Measurements from ENCODE around the gene PHF20. TPM values are rescaled to one million over a fixed set of nuclear protein-coding genes. Genes with fewer than 3 reads are reported as not detected.
"Not testable (repeated sequence)": the region's sequence is repeated elsewhere in the genome, so short reads cannot be mapped to it uniquely, and the experiment has no call there.

The PHF20 gene
- total RNA-seq, 1 donor from 2014 or later: 44.6 TPM

DNA sequence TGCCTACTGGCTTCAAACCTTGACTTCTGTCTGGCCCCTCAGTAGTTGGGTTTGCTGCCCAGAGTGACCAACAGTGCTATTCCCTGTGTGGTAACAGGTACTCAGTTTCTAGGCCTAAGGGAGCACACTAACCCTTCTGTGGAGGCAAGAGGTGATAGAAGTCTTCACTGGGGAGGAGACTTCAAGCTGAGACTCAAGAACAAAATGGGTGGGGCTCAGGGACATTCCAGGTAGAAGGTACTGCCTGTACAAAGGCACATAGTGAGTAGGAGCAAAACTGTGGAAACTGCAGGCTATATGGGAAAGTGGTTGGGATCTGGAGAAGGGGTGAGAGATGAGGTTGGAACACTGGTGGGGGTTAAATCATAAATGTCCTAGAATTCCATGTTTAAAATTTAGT is 184.8 kb downstream of the PHF20 start:
- TF ChIP-seq CTCF (IDR thresholded peaks at IDR 0.05): no peak
- Mint-ChIP-seq H3K36me3 (ENCODE audit: low read depth) (peaks cover 2% of the 10 kb centered on the region), H3K4me1 (ENCODE audit: low read depth) (peaks cover 16% of the 10 kb centered on the region), H3K4me3 (ENCODE audit: unreplicated experiment) (no peak overlapping the region), H3K27me3 (ENCODE audit: low read depth) (no peaks in the 10 kb centered on the region), H3K27ac (ENCODE audit: unreplicated experiment) (no peak overlapping the region), H3K9me3 (ENCODE audit: low read depth) (peaks cover 2% of the 10 kb centered on the region)
- DNase-seq (ENCODE audit: low spot score): no peak

DNA sequence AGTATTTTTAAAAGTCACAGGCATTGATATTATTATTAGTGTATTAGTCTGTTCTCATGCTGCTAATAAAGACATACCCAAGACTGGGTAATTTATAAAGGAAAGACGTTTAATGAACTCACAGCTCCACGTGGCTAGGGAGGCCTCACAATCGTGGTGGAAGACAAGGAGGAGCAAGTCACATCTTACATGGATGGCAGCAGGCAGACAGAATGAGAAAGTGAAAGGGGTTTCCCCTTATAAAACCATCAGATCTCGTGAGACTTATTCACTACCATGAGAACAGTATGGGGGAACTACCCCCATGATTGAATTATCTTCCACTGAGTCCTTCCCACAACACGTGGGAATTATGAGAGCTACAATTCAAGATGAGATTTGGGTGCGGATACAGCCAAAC is 187.5 kb downstream of the PHF20 start:
- not testable (repeated sequence) for H3K36me3 Mint-ChIP-seq (ENCODE audit: low read depth); DNase-seq (ENCODE audit: low spot score); H3K27ac Mint-ChIP-seq (ENCODE audit: unreplicated experiment); H3K4me3 Mint-ChIP-seq (ENCODE audit: unreplicated experiment); H3K9me3 Mint-ChIP-seq (ENCODE audit: low read depth); H3K4me1 Mint-ChIP-seq (ENCODE audit: low read depth); H3K27me3 Mint-ChIP-seq (ENCODE audit: low read depth)

DNA sequence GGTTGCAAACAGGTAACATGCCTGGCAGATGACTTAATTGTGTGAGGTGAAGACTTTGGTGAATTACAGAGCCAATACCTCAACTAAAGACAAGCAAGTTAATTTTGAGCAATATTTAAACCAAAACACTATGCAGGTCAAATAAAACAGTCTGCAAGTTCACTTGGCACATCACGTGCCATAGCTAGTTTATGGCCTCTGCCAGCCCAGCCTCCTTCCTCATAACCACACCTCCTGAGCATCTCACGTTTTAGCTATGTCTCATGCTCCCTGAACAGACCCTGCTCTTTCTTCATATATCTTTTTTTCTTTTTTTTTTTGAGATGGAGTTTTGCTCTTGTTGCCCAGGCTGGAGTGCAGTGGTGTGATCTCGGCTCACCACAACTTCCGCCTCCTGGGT is 192.1 kb downstream of the PHF20 start:
- no peak for TF ChIP-seq CTCF (IDR thresholded peaks at IDR 0.05)
- Mint-ChIP-seq H3K27ac (ENCODE audit: unreplicated experiment) (no peak overlapping the region), H3K4me1 (ENCODE audit: low read depth) (no peaks in the 10 kb centered on the region), H3K36me3 (ENCODE audit: low read depth) (peaks cover 2% of the 10 kb centered on the region), H3K27me3 (ENCODE audit: low read depth) (no peaks in the 10 kb centered on the region), H3K9me3 (ENCODE audit: low read depth) (peaks cover 2% of the 10 kb centered on the region), H3K4me3 (ENCODE audit: unreplicated experiment) (no peak overlapping the region)
- DNase-seq (ENCODE audit: low spot score): no peak

DNA sequence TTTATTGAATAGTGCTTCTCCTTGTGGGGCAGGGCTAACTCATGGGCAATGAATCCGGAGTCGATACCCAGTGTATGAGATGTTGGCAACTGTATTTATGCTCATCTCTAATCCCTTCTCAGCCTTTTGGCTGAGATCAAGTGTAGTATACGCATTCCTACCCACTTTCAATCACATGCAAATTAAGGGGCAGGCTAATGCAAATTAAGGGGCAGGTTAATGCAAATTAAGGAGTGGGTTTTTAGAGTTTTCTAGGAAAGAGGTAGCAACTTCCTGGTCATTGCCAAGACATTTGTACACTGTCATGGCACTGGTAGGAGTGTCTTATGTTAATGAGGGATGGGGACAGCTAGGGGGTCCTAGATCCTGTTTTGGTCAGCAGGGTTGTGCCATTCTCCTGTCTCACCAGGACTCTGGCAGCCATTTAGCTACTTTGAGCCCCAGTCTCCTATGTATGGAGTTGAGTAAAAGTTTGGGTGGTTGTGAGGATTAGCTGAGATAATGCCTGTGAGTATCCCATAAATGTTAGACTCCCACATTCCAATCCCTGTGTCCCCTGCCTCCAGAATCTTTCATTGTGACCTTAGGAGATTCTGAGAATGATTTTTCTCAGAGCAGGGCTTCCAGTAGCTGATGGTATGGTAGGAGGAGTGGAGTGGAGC is 196.3 kb downstream of the PHF20 start, which contains the start of gene CNBD2:
Gene CNBD2, plus strand, starts transcription at position 612 of the 662 bp plus-strand sequence. CDS start 173 bp downstream, outside the sequence.
- no peaks in the 10 kb centered on the region for H3K27me3 Mint-ChIP-seq (ENCODE audit: low read depth)
- DNase-seq (ENCODE audit: low spot score): no peak
- H3K36me3 Mint-ChIP-seq (ENCODE audit: low read depth): peaks cover 2% of the 10 kb centered on the region
- TF ChIP-seq CTCF (IDR thresholded peaks at IDR 0.05): no peak
- H3K27ac Mint-ChIP-seq (ENCODE audit: unreplicated experiment): no peak within 1 kb of the TSS
- no peak within 1 kb of the TSS for H3K4me3 Mint-ChIP-seq (ENCODE audit: unreplicated experiment)
- H3K4me1 Mint-ChIP-seq (ENCODE audit: low read depth): no peaks in the 10 kb centered on the region
- peaks cover 5% of the 10 kb centered on the region for H3K9me3 Mint-ChIP-seq (ENCODE audit: low read depth)

GRCh38 chr20:35968930-35969329 is 197.1 kb downstream of the PHF20 start:
- Mint-ChIP-seq H3K36me3 (ENCODE audit: low read depth) (peaks cover 2% of the 10 kb centered on the region), H3K27ac (ENCODE audit: unreplicated experiment) (no peak overlapping the region), H3K9me3 (ENCODE audit: low read depth) (peaks cover 5% of the 10 kb centered on the region), H3K4me1 (ENCODE audit: low read depth) (no peaks in the 10 kb centered on the region), H3K4me3 (ENCODE audit: unreplicated experiment) (no peak overlapping the region), H3K27me3 (ENCODE audit: low read depth) (no peaks in the 10 kb centered on the region)
- no peak for TF ChIP-seq CTCF (IDR thresholded peaks at IDR 0.05)
- no peak for DNase-seq (ENCODE audit: low spot score)

DNA sequence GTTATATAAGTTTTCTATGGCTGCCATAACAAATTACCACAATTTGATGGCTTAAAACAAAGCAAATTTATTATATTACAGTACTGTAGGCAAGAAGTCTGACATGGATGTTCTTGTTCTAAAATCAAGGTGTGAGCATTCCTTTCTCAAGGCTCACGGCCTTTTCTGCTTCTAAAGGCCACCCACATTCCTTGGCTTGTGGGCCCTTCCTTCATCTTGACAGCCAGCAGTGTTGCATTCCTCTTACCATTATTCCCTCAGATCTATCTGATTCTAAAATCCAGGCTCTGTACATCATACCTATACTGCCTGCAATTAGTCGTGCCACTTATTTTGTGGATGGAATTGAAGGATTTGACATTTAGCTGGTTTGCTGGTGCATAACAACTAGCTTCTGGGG is 200.2 kb downstream of the PHF20 start:
- Mint-ChIP-seq H3K9me3 (ENCODE audit: low read depth) (peaks cover 5% of the 10 kb centered on the region), H3K27me3 (ENCODE audit: low read depth) (no peaks in the 10 kb centered on the region), H3K4me1 (ENCODE audit: low read depth) (no peaks in the 10 kb centered on the region), H3K4me3 (ENCODE audit: unreplicated experiment) (no peak overlapping the region), H3K36me3 (ENCODE audit: low read depth) (peaks cover 2% of the 10 kb centered on the region), H3K27ac (ENCODE audit: unreplicated experiment) (no peak overlapping the region)
- TF ChIP-seq CTCF (IDR thresholded peaks at IDR 0.05): no peak
- no peak for DNase-seq (ENCODE audit: low spot score)
